Measurements from ENCODE around the gene HAPSTR1.

Gene HAPSTR1

GRCh38 chr16:9124444-9124843 lies 33.0 kb downstream of the HAPSTR1 start:
- DNase-seq: no peak

- no peak for DNase-seq
These were observed 33.6 kb downstream of the HAPSTR1 start for GRCh38 chr16:9124908-9125584.

- DNase-seq: no peak
These were observed 34.4 kb downstream of the HAPSTR1 start for GRCh38 chr16:9125658-9126505.

- DNase-seq: no peak
These were observed 35.2 kb downstream of the HAPSTR1 start for GRCh38 chr16:9126609-9127008.

- no peak for DNase-seq
These were observed 37.2 kb downstream of the HAPSTR1 start for GRCh38 chr16:9128346-9129342.

- DNase-seq: no peak
These were observed 42.9 kb downstream of the HAPSTR1 start for GRCh38 chr16:9134306-9134705.

GRCh38 chr16:9134739-9135138 lies 43.3 kb downstream of the HAPSTR1 start:
- peak; percentile 82 for DNase-seq

- DNase-seq: no peak
These were observed 44.4 kb downstream of the HAPSTR1 start for GRCh38 chr16:9135797-9136196.

GRCh38 chr16:9136596-9136995 lies 45.2 kb downstream of the HAPSTR1 start:
- peak; percentile 48 for DNase-seq

- DNase-seq: peak; percentile 55
These were observed 46.7 kb downstream of the HAPSTR1 start for GRCh38 chr16:9138021-9138680.

- peak; percentile 87 for DNase-seq
These were observed 47.5 kb downstream of the HAPSTR1 start for GRCh38 chr16:9138731-9139501.

- no peak for DNase-seq
These were observed 48.5 kb downstream of the HAPSTR1 start for GRCh38 chr16:9139965-9140364.

Measured in activated effector memory CD4-positive, alpha-beta T cell treated with anti-CD3 and anti-CD28 coated beads, Interleukin-2, amount 50 U/mL, for 16 hours (primary cell).